Peyer's patch (tissue), 4 donors: ENCODE results near the gene GAK. TPM values are rescaled to one million over a fixed set of nuclear protein-coding genes. Genes with fewer than 3 reads are reported as not detected.

ENCODE experiments used
- DNase-seq, 3 donors: peaks; one replicate each; pipeline ENCODE4 v3.0.0-alpha.2; 2017 to 2019
- H3K27ac ChIP-seq, 4 donors: fragments of 200-600 bp; sonication (generic); one replicate each; pipeline ENCODE4 v1.5.1; 2016 to 2019
- H3K27me3 ChIP-seq, 2 donors: fragments of 200-600 bp; sonication (generic); one replicate each; pipeline ENCODE4 v1.5.1; 2019
- H3K36me3 ChIP-seq, 3 donors: fragments of 200-600 bp; sonication (generic); one replicate each; pipeline ENCODE4 v1.5.1; 2016 to 2019
- H3K4me1 ChIP-seq, 4 donors: fragments of 200-600 bp; sonication (generic); one replicate each; pipeline ENCODE4 v1.5.1; 2016 to 2019
- H3K4me3 ChIP-seq, 4 donors: fragments of 200-600 bp; sonication (generic); 1 replicate in 3 of 4; 2 replicates in 1 of 4; pipeline ENCODE4 v1.5.1; 2016 to 2019; ENCODE audit warnings: mild to moderate bottlenecking in 1 of 4
- H3K9me3 ChIP-seq, 4 donors: fragments of 200-600 bp; sonication (generic); one replicate each; pipeline ENCODE4 v1.5.1; 2016 to 2019; ENCODE audit warnings: mild to moderate bottlenecking in 1 of 4
- CTCF ChIP-seq, 6 experiments: fragments of 450-650 bp in 4 of 6; fragments of 200-600 bp in 2 of 6; sonication (generic) in 1 of 6; IDR thresholded peaks; one replicate each; pipeline ENCODE4 v1.5.1; 2017 to 2019; ENCODE audit warnings: antibody characterized with exemption in 6 of 6, mild to moderate bottlenecking in 3 of 6, moderate library complexity in 1 of 6
- POLR2A ChIP-seq, 2 donors: fragments of 450-650 bp; IDR thresholded peaks; one replicate each; pipeline ENCODE4 v1.5.1; 2017; ENCODE audit warnings: antibody characterized with exemption in 2 of 2, mild to moderate bottlenecking in 2 of 2, moderate library complexity in 2 of 2
- total RNA-seq, 4 donors: library from RNA; depleted of rRNA; stranded (reverse); fragments of >200 nt; gene quantifications; one replicate each; pipeline ENCODE4 v1.1.0, GENCODE V29; 2016

GAK gene
- total RNA-seq, 4 donors from 2014 or later: 248 to 362 (median 351) TPM

- Histone ChIP-seq H3K4me3 (no peak overlapping the region), H3K36me3 (peaks cover 0 to 94% (median 0%) of the 10 kb centered on the region in 3 donors), H3K9me3 (no peaks in the 10 kb centered on the region), H3K27me3 (no peaks in the 10 kb centered on the region), H3K4me1 (no peaks in the 10 kb centered on the region), H3K27ac (no peak overlapping the region)
- DNase-seq: no peak
- no peak for TF ChIP-seq CTCF (IDR thresholded peaks at IDR 0.05)
- TF ChIP-seq POLR2A (IDR thresholded peaks at IDR 0.05): no peak
Measured at GRCh38 chr4:889516-889915, 42.6 kb downstream of the GAK start.

- peaks cover 0 to 94% (median 0%) of the 10 kb centered on the region in 3 donors for H3K36me3 ChIP-seq
Measured at GRCh38 chr4:888029-888428, 44.1 kb downstream of the GAK start.

GRCh38 chr4:887034-887763, 44.9 kb downstream of the GAK start:
- Histone ChIP-seq H3K36me3 (peaks cover 0 to 94% (median 0%) of the 10 kb centered on the region in 3 donors), H3K27me3 (no peaks in the 10 kb centered on the region), H3K4me1 (no peaks in the 10 kb centered on the region), H3K4me3 (no peak overlapping the region), H3K9me3 (no peaks in the 10 kb centered on the region), H3K27ac (no peak overlapping the region)
- TF ChIP-seq POLR2A (IDR thresholded peaks at IDR 0.05) (no peak), CTCF (IDR thresholded peaks at IDR 0.05) (no peak)
- no peak for DNase-seq

More at GRCh38 chr4:888029-888428, 44.1 kb downstream of the GAK start:
- TF ChIP-seq CTCF (IDR thresholded peaks at IDR 0.05) (no peak), POLR2A (IDR thresholded peaks at IDR 0.05) (no peak)
- H3K27ac ChIP-seq: no peak overlapping the region
- no peak overlapping the region for H3K4me3 ChIP-seq
- H3K27me3 ChIP-seq: no peaks in the 10 kb centered on the region
- H3K9me3 ChIP-seq: no peaks in the 10 kb centered on the region
- DNase-seq: no peak
- H3K4me1 ChIP-seq: no peaks in the 10 kb centered on the region

- DNase-seq: no peak
- TF ChIP-seq POLR2A (IDR thresholded peaks at IDR 0.05) (no peak), CTCF (IDR thresholded peaks at IDR 0.05) (no peak)
- Histone ChIP-seq H3K4me1 (no peaks in the 10 kb centered on the region), H3K9me3 (no peaks in the 10 kb centered on the region), H3K4me3 (no peak overlapping the region), H3K27me3 (no peaks in the 10 kb centered on the region), H3K27ac (no peak overlapping the region), H3K36me3 (peaks cover 0 to 94% (median 0%) of the 10 kb centered on the region in 3 donors)
Measured at GRCh38 chr4:886244-886643, 45.9 kb downstream of the GAK start.

GRCh38 chr4:885353-885752, 46.8 kb downstream of the GAK start:
- H3K9me3 ChIP-seq: no peaks in the 10 kb centered on the region
- TF ChIP-seq POLR2A (IDR thresholded peaks at IDR 0.05): no peak
- no peak for TF ChIP-seq CTCF (IDR thresholded peaks at IDR 0.05)
- H3K27ac ChIP-seq: no peak overlapping the region
- no peak for DNase-seq
- H3K36me3 ChIP-seq: peaks cover 0 to 95% (median 0%) of the 10 kb centered on the region in 3 donors
- no peaks in the 10 kb centered on the region for H3K4me1 ChIP-seq
- no peaks in the 10 kb centered on the region for H3K27me3 ChIP-seq
- H3K4me3 ChIP-seq: no peak overlapping the region
